T-helper 2 cell treated with Interferon-gamma antibody and Interleukin-4, amounts not matched to agents 5 μg/mL and 100 μg/mL, for 36 hours (primary cell): ENCODE results near the gene LRRC23.
A peak's percentile ranks its signal among the peaks of the same experiment; 100 is the strongest.
"Not testable (repeated sequence)": the region's sequence is repeated elsewhere in the genome, so short reads cannot be mapped to it uniquely, and the experiment has no call there.

Experiments
- DNase-seq: peaks from one replicate; pipeline ENCODE4 v3.0.0; 2021; ENCODE audit warnings: low spot score
- H3K27ac Mint-ChIP-seq: one replicate; pipeline ENCODE4 v1.8.0; 2021; ENCODE audit warnings: mild to moderate bottlenecking, mixed read lengths
- H3K27me3 Mint-ChIP-seq: one replicate; pipeline ENCODE4 v1.8.0; 2021; ENCODE audit warnings: low read depth, mixed read lengths
- H3K36me3 Mint-ChIP-seq: one replicate; pipeline ENCODE4 v1.8.0; 2021; ENCODE audit warnings: low read depth, mixed read lengths
- H3K4me1 Mint-ChIP-seq: one replicate; pipeline ENCODE4 v1.8.0; 2021; ENCODE audit warnings: low read depth, mixed read lengths
- H3K4me3 Mint-ChIP-seq: one replicate; pipeline ENCODE4 v1.8.0; 2022; ENCODE audit warnings: mild to moderate bottlenecking, moderate library complexity, mixed read lengths
- H3K9me3 Mint-ChIP-seq: one replicate; pipeline ENCODE4 v1.8.0; 2021; ENCODE audit warnings: mixed read lengths

The LRRC23 gene, protein sequence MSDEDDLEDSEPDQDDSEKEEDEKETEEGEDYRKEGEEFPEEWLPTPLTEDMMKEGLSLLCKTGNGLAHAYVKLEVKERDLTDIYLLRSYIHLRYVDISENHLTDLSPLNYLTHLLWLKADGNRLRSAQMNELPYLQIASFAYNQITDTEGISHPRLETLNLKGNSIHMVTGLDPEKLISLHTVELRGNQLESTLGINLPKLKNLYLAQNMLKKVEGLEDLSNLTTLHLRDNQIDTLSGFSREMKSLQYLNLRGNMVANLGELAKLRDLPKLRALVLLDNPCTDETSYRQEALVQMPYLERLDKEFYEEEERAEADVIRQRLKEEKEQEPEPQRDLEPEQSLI

GRCh38 chr12:6904280-6905276 is at the start of gene LRRC23:
TSS of gene LRRC23 (plus strand) at chr12:6904822. CDS start at chr12:6905634, 812 bp downstream.
- H3K27me3 Mint-ChIP-seq: no peaks in the 10 kb centered on the region
- H3K4me3 Mint-ChIP-seq: no peak within 1 kb of the TSS

DNA sequence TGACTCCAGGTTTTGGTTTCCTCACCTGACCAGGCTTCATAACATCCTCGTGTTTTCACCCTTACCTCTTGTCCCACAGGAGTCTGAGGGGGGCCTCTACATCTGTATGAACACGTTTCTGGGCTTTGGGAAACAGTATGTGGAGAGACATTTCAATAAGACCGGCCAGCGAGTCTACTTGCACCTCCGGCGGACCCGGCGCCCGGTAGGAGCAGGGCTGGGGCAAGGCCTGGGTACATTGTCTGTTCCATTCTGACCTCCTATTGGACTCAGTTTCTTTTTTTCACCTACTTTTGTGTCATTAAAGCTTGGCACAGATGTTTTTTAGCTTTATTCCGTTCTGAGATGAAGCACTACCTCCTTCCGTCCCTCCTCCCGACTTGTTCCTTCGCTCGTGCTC is 49.3 kb upstream of the LRRC23 start:
- DNase-seq: no peak
- Mint-ChIP-seq H3K4me1 (peaks cover 18% of the 10 kb centered on the region), H3K27ac (no peak overlapping the region), H3K36me3 (peaks cover 35% of the 10 kb centered on the region), H3K9me3 (no peaks in the 10 kb centered on the region), H3K4me3 (no peak overlapping the region), H3K27me3 (no peaks in the 10 kb centered on the region)

More at GRCh38 chr12:6904280-6905276, at the start of gene LRRC23:
- H3K9me3 Mint-ChIP-seq: no peaks in the 10 kb centered on the region
- no peak within 1 kb of the TSS for H3K27ac Mint-ChIP-seq
- no peaks in the 10 kb centered on the region for H3K36me3 Mint-ChIP-seq
- DNase-seq: peak; percentile 97
- peaks cover 11% of the 10 kb centered on the region for H3K4me1 Mint-ChIP-seq

GRCh38 chr12:6858799-6859198 is 45.8 kb upstream of the LRRC23 start:
- Mint-ChIP-seq H3K27ac (no peak overlapping the region), H3K36me3 (peaks cover 57% of the 10 kb centered on the region), H3K27me3 (no peaks in the 10 kb centered on the region), H3K4me1 (peaks cover 6% of the 10 kb centered on the region), H3K9me3 (no peaks in the 10 kb centered on the region), H3K4me3 (no peak overlapping the region)
- DNase-seq: no peak

DNA sequence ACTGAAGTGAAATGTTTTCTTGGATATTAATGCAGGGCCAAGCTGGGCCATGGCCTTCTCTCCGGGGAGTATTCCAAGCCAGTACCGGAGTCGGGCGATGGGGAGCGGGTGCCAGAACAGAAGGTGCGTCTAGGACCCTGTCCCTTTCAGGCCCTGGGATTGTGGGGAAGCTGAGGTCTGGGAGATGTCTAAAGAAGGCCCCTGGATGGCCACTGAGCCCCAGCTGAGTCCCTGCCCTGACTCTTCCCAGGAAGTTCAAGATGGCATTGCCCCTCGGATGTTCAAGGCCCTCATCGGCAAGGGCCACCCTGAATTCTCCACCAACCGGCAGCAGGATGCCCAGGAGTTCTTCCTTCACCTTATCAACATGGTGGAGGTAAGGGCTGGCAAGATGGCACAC is 44.5 kb upstream of the LRRC23 start:
- Mint-ChIP-seq H3K9me3 (no peaks in the 10 kb centered on the region), H3K27me3 (no peaks in the 10 kb centered on the region), H3K27ac (no peak overlapping the region), H3K4me3 (no peak overlapping the region), H3K36me3 (peaks cover 60% of the 10 kb centered on the region), H3K4me1 (peaks cover 2% of the 10 kb centered on the region)
- DNase-seq: no peak

- no peak for DNase-seq
- Mint-ChIP-seq H3K36me3 (peaks cover 63% of the 10 kb centered on the region), H3K27ac (no peak overlapping the region), H3K9me3 (no peaks in the 10 kb centered on the region), H3K27me3 (no peaks in the 10 kb centered on the region), H3K4me1 (peaks cover 2% of the 10 kb centered on the region), H3K4me3 (no peak overlapping the region)
These were observed 43.7 kb upstream of the LRRC23 start for GRCh38 chr12:6860942-6861341.

DNA sequence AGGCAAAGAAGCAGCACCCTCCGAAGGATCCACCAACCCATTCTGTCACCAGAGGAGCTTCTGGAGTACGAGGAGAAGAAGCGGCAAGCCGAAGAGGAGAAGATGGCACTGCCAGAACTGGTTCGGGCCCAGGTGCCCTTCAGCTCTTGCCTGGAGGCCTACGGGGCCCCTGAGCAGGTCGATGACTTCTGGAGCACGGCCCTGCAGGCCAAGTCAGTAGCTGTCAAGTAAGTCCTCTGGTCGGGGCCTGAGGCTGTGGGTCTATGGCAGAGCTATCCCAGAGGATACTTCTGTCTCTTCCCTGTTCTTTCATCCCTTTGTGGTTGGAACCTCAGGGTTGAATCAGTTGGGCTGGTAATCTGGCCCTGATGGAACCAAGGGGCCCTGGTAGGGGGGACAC is 43.2 kb upstream of the LRRC23 start:
- DNase-seq: no peak
- H3K27me3 Mint-ChIP-seq: no peaks in the 10 kb centered on the region
- H3K4me1 Mint-ChIP-seq: peaks cover 4% of the 10 kb centered on the region
- H3K36me3 Mint-ChIP-seq: peaks cover 64% of the 10 kb centered on the region
- no peak overlapping the region for H3K27ac Mint-ChIP-seq
- H3K4me3 Mint-ChIP-seq: no peak overlapping the region
- H3K9me3 Mint-ChIP-seq: no peaks in the 10 kb centered on the region

- peak overlapping the region; percentile 58 for H3K27ac Mint-ChIP-seq
These were observed 41.6 kb upstream of the LRRC23 start for GRCh38 chr12:6863033-6863432.

GRCh38 chr12:6863586-6864321 is 40.9 kb upstream of the LRRC23 start:
- no peak for DNase-seq
- H3K9me3 Mint-ChIP-seq: no peaks in the 10 kb centered on the region
- H3K4me3 Mint-ChIP-seq: no peak overlapping the region
- H3K27me3 Mint-ChIP-seq: no peaks in the 10 kb centered on the region
- H3K4me1 Mint-ChIP-seq: peaks cover 13% of the 10 kb centered on the region
- peaks cover 58% of the 10 kb centered on the region for H3K36me3 Mint-ChIP-seq
- H3K27ac Mint-ChIP-seq: peak overlapping the region; percentile 58

More at GRCh38 chr12:6863033-6863432, 41.6 kb upstream of the LRRC23 start:
- Mint-ChIP-seq H3K27me3 (no peaks in the 10 kb centered on the region), H3K36me3 (peaks cover 53% of the 10 kb centered on the region), H3K4me1 (peaks cover 7% of the 10 kb centered on the region), H3K9me3 (no peaks in the 10 kb centered on the region), H3K4me3 (no peak overlapping the region)
- DNase-seq: no peak

- peak overlapping the region; percentile 30 for H3K4me3 Mint-ChIP-seq
- not testable (repeated sequence) for DNase-seq, H3K27ac Mint-ChIP-seq, H3K27me3 Mint-ChIP-seq, H3K9me3 Mint-ChIP-seq
- peaks cover 28% of the 10 kb centered on the region for H3K4me1 Mint-ChIP-seq
- peaks cover 71% of the 10 kb centered on the region for H3K36me3 Mint-ChIP-seq
These were observed 39.3 kb upstream of the LRRC23 start for GRCh38 chr12:6865307-6865706.

DNA sequence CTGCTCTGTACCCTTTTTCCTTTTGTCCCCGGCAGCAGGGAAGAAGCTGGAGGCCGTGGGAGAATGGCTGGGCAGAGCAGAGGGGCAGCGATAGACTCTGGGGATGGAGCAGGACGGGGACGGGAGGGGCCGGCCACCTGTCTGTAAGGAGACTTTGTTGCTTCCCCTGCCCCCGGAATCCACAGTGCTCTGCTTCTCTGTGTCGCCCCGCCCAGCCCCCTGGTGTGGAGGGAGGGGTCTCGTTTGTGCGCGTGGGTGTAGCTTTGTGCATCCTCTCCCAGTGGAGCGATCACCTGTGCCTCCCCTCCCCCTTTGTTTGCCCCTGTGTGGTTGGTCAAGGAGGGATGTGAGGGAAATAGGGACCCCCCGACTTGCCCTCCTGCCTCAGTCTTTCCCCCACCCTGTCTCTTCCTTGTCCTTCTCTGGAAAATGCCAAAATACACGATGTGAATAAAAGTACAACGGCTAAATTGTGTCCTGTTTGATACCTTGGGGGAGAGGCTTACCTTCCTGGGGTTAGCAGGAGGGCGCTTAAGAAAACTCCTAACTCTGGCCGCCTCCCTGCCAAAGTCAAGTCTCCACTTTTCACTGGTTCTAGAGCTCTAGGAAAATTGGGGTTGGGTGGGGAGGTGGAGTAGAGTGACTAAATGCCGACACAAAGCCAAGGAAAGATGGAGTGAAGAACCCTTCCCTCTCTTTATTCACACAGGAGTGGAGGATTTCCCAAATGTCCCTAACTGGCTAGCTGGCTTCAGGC is 38.3 kb upstream of the LRRC23 start:
- Mint-ChIP-seq H3K9me3 (no peaks in the 10 kb centered on the region), H3K27me3 (no peaks in the 10 kb centered on the region), H3K4me3 (peak overlapping the region; percentile 92), H3K36me3 (peaks cover 70% of the 10 kb centered on the region), H3K4me1 (peaks cover 37% of the 10 kb centered on the region), H3K27ac (no peak overlapping the region)
- no peak for DNase-seq

- DNase-seq: no peak
- Mint-ChIP-seq H3K27me3 (no peaks in the 10 kb centered on the region), H3K27ac (peak overlapping the region; percentile 92), H3K9me3 (no peaks in the 10 kb centered on the region), H3K36me3 (peaks cover 70% of the 10 kb centered on the region), H3K4me3 (peak overlapping the region; percentile 92), H3K4me1 (peaks cover 42% of the 10 kb centered on the region)
These were observed 37.7 kb upstream of the LRRC23 start for GRCh38 chr12:6866920-6867412.

- peaks cover 69% of the 10 kb centered on the region for H3K36me3 Mint-ChIP-seq
These were observed 37.0 kb upstream of the LRRC23 start, which contains the start of gene TPI1 for GRCh38 chr12:6867413-6868210. TSS of gene TPI1 (plus strand) at chr12:6867531. CDS start at chr12:6867567, 36 bp downstream.

More at GRCh38 chr12:6867413-6868210, 37.0 kb upstream of the LRRC23 start, which contains the start of gene TPI1:
- Mint-ChIP-seq H3K27me3 (no peaks in the 10 kb centered on the region), H3K27ac (peak within 1 kb of the TSS; percentile 92), H3K4me1 (peaks cover 46% of the 10 kb centered on the region), H3K9me3 (no peaks in the 10 kb centered on the region), H3K4me3 (peak within 1 kb of the TSS; percentile 93)
- peak; percentile 81 for DNase-seq
